Stimulated activated CD4-positive, alpha-beta T cell treated with anti-CD3 and anti-CD28 coated beads, TNF-alpha, amount 100 ng/mL, for 24 hours (primary cell): ENCODE measurements around the gene PRDX5.

ENCODE experiments used
- DNase-seq, 3 experiments: peaks; one replicate each; pipeline ENCODE4 v3.0.0-alpha.2; 2020; ENCODE audit warnings: low read depth in 3 of 3

Gene PRDX5

DNA sequence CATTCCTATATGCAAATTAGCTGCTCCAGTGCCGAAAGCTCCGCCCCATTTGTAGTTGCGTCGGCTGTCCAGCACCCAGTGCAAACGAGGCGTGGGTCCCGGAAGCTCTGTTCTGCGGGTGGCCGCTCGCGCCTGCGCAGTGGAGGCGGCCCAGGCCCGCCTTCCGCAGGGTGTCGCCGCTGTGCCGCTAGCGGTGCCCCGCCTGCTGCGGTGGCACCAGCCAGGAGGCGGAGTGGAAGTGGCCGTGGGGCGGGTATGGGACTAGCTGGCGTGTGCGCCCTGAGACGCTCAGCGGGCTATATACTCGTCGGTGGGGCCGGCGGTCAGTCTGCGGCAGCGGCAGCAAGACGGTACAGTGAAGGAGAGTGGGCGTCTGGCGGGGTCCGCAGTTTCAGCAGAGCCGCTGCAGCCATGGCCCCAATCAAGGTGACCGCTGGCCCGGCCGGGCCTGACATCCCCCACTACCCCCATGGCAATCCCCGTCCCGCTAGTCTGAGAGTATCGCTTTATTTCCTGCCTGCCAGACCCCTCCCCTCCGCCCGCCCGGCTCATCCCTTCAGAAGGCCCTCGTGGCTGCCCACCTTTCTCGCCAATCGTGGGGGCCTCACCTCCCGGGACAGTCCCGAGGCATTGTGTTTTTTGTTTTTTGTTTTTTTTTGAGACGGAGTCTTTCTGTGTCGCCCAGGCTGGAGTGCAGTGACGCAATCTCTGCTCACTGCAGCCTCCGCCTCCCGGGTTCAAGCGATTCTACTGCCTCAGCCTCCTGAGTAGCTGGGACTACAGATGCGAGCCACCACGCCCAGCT is at the start of gene PRDX5:
Gene PRDX5 (plus strand): TSS at position 161 of the 805 bp plus-strand sequence. CDS start 95 bp downstream, at position 256.
- peak; percentile 80 to 94 (median 88) for DNase-seq

DNA sequence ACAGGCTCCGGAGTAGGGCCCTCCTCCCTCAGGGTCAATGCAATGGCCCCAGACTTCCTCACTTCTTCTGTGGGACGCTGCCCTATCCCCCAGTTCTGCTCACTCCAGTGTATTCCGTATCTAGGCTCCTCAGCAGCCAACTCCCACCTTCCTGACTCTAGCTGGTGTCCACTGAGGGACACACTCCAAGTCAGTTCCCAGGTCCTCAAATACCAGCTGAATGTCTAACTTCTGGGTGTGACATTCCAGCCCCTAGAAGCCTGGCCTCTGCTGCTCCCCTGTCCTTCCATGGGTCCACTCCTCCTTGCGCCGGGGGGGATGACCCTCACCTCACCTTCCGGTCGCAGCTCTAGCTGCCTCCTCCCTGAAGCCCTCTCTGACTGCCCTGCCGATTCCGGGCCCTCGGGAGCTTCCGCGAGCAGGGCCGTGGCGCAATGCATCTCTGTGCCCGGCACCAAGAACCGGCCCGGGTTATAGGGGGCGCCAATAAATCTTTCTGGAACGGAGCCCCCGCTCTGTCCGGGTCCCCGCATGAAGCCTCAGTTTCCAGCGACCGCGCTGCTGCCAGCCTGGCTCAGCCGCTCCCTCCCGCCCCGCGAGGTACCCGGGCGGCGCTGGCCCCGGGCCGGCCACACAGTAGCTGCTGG is 48.9 kb upstream of the PRDX5 start:
- peak in 1 of 3 experiments; percentile 57 for DNase-seq

DNA sequence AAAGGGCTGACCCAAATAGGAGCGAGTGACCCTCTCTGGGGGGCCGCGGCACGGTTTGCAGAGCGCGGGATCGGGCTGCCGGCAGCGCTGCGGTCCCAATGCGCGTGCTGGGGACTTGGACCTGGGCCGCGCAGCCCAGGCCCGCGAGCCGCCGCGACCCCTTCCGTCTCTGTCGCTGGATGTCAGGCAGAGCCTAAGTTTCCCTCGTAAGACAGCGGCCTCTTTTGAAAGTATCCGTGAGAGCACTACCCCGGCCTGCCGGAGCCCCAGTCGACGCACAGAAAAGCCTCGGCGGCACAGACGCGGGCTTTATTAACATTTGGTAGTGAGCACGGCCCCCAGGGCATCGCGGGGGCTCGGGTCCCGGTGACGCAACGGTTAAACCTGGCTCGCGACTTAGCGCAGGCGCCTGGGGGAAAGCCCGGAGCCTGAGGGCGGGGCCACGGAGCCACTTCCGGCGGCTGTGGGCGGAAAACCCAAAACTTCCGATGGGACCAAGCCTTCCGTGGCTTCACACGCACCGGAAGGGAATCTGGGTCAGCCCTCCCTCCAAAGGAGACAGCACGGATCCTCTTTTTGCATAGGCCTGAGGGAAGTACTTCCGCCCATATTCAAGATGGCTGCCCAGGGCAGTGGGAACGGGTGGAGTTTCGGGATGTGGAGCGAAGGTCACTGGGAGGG is 48.2 kb upstream of the PRDX5 start:
- peak; percentile 97 to 98 (median 98) for DNase-seq

DNA sequence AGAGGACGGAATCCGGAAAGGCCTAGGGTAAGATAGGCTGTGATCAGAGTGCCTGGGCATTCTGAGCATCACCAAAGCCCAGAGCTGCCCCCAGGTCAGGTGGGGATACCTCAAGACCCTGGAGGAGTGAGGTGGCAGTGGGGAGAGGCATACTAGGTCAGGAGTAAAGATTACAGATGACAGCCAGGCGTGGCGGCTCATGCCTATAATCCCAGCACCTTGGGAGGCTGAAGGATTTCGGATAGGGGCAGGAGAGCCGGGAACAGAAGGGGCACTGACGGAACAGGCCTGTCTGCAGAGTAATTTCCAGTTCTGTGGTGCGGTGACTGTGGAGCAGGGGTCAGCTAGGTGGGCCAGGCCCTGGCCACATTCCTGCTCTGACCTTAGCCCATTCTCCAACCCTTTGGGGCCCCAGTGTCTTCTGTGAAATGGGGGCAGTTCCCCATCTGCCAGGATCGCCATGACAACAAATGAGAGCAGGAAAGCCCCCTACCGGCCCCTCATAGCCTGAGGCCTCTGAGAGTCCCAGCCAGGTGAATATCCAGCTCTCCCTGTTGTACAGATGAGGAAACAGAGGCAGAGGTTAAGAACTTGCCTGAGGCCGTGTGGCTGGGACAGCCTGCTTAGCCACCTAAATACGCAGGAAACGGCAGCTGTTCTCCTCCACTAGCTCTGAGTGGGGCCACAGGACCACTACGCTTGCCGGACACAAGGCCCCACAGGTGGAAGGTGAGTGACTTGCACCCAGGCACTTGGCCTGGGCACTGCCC is 42.7 kb upstream of the PRDX5 start:
- DNase-seq = no peak

DNA sequence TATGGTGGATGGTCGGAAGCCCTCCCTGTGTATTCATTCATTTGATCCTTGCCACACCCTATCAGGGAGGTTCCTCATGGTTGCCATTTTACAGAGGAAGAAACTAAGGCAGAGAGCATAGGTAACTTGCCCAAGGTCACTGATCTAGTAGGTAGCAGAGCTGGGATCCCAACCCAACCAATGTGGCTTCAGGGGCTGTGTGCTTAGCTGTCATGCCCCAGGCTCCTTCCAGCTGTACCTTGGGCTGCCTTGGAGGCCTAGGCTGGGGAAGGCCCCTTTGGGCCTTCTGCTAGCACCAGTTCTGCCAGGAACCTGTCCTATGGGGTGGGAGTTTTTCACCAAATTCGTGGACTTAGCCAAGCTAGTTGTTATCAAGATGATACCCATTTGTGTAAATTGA is 42.1 kb upstream of the PRDX5 start:
- no peak for DNase-seq

DNA sequence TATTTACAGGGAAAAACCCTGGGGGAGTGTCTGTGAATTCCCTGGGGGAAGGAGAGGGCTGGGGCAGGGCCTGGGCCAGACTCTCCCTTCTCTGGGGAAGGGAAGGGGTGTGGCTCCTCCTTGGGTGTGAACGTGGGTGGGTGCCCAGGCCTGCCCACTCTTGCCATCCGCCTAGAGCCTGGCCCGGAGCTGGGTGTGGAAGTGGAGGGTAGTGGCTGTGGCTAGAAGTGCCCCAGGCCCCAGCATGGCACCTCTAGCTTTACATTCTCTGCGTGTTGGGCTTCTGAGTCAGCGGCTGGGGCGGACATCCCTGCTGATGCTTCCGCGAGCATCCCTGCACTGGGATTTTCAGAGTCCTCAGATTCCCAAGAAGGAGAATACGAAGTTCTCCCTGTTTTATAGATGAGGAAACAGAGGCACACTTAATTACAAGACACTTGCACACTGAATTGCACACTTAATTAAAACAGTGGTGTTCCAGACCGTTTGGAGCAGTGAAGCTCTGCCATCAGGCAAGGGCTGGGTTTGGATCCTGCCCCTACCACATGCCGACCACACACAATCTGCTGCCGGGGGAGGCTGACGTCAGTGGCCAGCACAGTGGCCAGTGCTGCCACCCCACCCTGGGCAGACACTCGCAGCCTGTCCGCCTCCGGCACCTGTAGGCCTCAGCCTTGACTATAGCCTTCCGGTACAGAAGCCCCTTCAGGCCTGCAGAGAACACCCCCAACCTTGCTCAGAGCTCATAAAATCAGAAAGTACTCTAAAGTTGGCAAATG is 41.1 kb upstream of the PRDX5 start:
- DNase-seq = no peak

DNA sequence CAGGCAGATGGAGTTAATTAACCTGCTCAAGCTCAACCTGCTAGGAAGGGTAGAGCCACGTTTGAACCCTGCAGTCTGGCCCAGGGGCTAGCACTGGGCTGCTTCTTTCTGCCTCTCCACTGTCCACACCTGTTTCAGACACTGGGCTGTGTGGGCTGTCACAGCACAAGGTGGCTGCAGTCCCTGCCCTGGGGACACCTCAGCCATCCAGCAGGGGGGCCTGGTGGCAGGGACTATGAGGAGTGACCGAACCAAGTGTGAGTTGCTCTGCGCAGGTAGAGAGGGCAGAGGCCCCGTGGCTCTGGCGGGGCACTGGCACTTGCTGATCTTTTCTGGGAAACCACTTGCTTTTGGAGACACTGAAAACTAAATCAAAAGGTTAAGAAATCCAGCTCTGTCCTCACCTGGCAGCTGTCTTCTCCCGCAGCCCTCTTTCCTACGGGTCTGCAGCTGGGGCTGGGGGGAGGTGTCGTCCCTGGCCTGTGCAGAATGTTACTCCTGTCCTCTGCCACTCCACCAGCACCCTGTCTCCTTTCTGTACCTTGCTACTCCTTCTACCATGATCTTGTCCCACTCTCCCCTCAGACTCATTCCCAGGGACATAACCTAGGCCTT is 39.2 kb upstream of the PRDX5 start:
- DNase-seq = no peak

DNA sequence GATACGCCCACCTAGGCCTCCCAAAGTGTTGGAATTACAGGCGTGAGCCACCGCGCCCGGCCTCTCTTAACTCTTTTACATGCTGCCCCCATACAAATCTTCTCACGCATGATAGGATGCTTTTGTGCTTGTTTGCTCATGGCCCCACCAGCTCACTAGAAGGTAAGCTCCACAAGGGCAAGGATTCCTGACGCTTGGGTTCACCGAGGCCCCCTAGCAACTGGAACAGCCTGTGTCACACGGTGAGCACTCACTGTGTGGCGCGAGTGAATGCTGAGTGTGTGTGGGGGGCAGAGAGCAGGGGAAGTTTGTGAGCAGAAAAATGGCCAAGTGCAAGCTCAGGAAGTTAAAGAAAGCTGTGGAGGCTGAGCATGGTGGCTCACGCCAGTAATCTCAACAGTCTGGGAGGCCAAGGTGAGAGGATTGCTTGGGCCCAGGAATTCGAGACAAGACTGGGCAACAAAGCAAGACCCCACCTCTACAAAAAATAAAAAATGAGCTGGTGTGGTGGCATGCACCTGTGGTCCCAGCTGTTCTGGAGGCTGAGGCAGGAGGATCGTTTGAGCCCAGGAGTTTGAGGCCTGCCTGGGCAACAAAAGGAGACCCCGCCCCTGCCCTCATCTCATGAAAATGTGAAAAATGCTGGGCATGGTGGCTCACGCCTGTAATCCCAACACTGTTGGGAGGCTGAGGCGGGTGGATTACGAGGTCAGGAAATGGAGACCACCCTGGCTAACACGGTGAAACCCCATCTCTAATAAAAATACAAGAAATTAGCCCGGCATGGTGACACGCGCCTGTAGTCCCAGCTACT is 35.8 kb upstream of the PRDX5 start:
- DNase-seq = no peak

DNA sequence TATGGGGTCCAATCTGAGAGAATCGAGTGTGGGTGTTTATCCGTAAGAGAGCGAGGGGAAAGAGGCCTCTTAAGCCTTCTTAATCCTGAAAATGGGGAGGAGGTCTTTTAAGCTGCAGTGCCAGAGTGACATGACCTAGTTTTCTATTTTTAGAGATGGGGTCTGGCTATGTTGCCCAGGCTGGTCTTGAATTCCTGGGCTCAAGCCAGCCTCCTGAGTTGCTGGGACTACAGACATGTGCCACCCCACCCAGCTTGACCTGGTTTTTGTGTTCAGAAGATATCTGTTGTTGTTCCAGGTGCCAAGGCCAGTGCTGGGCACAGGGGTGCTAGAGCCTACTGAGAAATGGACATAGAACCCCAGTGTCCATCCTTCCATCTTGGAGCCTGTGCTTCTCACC is 34.8 kb upstream of the PRDX5 start:
- no peak for DNase-seq

DNA sequence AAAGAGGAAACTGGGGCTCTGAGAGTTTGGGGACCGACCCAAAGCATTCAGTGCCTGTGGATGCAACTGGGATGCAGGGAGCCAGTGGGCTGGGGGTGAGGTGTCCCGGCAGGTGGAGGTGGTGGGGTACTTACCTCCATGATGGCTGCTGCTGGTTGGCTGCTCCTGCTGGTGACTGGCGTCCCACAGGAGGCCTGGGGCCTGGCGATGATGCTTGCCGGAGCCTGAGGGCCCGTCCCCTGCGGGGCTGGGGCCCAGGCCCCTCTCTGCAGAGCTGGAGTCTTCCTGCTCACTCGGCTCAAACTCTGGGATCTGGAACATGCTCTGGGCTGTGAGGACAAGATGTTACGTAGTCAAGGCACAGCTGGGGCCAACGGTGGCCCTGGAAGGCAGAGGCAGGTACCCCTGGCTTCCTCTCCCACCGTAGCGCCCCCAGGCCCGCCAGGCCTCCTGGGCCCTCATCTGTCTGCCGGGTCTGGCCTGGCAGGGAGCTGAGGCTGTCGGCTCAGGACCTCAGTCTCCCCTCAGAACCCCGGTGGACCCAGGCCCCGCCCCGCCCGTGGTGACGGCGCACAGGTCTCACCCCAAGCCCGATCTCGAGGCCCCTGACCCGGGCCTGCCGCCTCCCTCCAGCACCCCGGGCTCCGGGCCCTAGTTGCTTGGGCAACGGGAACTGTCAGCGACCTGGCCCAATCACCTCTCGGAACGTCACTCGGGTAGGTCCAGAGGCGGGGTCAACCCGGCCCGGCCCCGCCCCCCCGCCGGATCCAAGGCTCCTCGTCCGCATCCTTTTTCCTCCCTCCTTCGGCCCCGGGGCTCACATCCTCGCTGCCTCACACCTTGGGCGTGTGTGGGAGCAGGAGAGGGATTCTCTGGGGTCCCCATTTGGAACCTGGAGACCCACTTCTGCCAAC is 33.6 kb upstream of the PRDX5 start, which contains the start of gene BAD:
Gene BAD (minus strand): TSS at position 618 of the 914 bp plus-strand sequence. CDS start 297 bp downstream, at position 321.
- peak; percentile 85 to 94 (median 86) for DNase-seq

DNA sequence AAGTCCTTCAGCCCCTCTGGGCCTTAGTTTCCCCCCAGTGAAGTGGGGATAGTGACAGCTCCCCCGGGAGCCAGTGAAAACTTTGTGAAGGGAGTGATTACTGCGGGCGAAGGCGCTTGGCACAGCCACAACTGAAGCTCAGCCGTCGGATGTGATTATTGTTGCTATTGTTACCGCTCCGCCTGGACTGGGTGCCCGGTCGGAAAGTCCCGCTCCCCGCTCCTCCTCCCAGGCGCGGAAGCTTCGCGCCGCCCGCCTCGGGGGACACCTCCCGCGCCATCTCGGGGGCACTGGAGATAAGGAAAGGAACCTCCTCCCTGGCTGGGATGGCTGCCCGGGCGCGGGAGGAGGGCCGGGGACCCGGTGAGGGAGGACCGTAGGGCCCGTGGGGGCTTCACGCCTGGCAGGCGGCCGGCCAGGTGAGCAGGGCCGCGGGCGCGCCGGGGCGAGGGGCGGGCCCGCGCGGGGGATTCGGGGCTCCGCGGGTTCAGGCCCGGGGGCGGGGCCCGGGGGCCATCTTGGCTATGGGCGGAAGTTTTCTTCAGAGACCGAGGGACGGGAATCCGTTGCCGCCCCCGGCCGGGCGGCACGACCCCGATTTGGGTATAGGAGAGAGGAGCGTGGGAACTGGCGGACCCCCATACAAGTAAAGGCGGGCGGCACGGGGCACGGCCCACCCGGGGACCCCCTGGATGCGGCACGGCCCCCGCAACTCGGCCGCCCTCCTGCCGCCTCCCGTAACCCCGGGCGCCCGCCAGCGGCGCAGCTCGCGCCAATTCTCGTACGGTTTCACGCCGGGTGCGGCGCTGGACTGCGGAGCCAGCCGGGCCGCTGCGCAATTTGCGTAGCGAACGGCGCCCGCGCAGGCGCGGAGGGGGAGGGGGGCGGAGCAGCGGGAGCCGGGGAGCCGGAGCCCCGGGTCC is 32.7 kb upstream of the PRDX5 start, which contains the start of gene GPR137:
Gene GPR137 (plus strand): TSS at position 887 of the 923 bp plus-strand sequence. CDS start 677 bp downstream, outside the sequence.
- peak; percentile 78 to 88 (median 84) for DNase-seq

DNA sequence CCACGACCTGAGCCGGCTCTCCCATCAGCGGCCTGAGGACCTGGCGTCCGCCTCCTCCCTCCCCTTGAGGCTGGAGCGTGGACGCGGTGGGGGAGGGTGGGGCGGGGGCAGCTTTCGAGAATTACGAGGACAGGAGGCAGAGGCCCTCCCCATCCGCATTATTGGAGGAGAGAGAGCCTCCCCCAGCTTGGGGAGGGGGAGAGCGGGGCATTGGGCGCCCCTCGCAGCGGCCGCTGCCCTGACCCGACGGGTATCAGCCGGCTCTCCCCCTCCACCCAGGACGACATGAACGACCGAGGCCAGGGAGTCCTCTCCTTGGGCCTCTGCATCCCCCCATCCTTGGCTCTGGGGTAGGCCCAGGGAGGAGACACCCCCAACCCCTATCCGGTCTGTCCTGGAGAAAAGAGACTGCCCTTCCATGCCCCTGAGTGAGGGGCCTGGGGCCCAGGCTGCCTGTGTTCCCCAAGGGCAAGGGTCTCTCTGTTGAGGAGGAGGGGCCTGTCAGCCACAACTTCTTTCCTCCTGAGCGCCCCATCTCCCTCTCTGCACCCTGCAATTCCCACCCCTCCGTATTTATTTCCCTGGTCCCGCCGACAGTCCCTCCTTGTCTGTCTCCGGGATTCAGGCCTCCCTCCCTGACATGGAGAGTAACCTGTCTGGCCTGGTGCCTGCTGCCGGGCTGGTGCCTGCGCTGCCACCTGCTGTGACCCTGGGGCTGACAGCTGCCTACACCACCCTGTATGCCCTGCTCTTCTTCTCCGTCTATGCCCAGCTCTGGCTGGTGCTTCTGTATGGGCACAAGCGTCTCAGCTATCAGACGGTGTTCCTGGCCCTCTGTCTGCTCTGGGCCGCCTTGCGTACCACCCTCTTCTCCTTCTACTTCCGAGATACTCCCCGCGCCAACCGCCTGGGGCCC is 31.8 kb upstream of the PRDX5 start:
- no peak for DNase-seq

DNA sequence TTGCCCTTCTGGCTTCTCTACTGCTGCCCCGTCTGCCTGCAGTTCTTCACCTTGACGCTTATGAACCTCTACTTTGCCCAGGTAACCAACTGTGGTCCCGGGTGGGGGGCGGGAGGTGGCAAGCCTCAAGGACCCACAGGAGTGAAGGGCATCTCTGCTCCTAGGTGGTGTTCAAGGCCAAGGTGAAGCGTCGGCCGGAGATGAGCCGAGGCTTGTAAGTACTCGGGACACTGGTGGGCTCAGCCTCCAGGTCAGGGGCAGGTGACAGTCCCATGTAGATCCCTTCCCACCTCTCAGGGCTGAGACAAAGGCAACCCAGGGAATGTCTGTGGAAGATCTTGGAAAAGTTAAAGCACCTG is 31.1 kb upstream of the PRDX5 start:
- no peak for DNase-seq

DNA sequence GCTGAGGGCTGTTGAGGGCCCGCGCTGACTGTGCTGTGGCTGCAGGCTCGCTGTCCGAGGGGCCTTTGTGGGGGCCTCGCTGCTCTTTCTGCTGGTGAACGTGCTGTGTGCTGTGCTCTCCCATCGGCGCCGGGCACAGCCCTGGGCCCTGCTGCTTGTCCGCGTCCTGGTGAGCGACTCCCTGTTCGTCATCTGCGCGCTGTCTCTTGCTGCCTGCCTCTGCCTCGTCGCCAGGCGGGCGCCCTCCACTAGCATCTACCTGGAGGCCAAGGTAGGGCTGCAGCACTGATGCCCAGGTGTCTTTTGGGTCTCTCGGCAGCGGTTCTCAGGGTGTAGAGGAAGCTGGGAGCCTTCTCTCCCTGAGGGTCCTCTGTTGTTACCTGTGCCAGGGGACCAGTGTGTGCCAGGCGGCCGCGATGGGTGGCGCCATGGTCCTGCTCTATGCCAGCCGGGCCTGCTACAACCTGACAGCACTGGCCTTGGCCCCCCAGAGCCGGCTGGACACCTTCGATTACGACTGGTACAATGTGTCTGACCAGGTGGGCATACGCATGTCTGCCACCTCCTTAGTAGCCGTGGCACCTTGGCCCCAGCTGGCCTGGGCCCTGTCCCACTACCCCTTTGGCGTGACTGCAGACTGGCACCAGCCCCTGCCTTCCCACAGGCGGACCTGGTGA is 30.1 kb upstream of the PRDX5 start:
- DNase-seq = no peak

DNA sequence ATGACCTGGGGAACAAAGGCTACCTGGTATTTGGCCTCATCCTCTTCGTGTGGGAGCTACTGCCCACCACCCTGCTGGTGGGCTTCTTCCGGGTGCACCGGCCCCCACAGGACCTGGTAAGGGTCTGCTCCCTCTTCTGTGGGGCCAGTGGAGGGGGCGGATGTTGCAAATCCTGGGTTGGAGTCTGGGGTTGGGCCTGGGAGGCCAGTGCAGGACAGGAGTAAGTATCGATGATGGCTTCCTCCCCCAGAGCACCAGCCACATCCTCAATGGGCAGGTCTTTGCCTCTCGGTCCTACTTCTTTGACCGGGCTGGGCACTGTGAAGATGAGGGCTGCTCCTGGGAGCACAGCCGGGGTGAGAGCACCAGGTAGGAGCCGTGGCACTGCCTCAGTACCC is 29.6 kb upstream of the PRDX5 start:
- no peak for DNase-seq
